ENCODE data around the gene ABCA2.

DNA sequence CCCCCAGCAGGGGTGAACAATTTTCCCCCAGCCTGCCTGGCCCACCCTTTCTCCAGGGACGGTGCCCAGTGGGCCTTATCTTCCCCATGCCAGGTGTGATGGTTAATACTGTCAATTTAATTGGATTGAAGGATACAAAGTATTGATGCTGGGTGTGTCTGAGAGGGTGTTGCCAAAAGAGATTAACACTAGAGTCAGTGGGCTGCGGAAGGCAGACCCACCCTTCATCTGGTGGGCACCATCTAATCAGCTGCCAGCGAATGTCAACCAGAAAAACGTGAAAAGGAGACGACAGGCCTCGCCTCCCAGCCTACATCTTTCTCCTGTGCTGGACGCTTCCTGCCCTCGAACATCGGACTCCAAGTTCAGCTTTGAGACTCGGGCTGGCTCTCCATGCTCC is 9.4 kb upstream of the ABCA2 start:
- TF ChIP-seq, protein P1, sequence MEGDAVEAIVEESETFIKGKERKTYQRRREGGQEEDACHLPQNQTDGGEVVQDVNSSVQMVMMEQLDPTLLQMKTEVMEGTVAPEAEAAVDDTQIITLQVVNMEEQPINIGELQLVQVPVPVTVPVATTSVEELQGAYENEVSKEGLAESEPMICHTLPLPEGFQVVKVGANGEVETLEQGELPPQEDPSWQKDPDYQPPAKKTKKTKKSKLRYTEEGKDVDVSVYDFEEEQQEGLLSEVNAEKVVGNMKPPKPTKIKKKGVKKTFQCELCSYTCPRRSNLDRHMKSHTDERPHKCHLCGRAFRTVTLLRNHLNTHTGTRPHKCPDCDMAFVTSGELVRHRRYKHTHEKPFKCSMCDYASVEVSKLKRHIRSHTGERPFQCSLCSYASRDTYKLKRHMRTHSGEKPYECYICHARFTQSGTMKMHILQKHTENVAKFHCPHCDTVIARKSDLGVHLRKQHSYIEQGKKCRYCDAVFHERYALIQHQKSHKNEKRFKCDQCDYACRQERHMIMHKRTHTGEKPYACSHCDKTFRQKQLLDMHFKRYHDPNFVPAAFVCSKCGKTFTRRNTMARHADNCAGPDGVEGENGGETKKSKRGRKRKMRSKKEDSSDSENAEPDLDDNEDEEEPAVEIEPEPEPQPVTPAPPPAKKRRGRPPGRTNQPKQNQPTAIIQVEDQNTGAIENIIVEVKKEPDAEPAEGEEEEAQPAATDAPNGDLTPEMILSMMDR (IDR thresholded peaks at IDR 0.05; ENCODE audit: low read length), result no peak
- TF ChIP-seq EZH2 (IDR thresholded peaks at IDR 0.05; ENCODE audit: borderline replicate concordance, low read length), result no peak
